HG03060 (cell line): Measurements from ENCODE around the gene HERC4.
A peak's percentile ranks its signal among the peaks of the same experiment; 100 is the strongest.
"Not testable (repeated sequence)": the region's sequence is repeated elsewhere in the genome, so short reads cannot be mapped to it uniquely, and the experiment has no call there.

Experiments used
- ATAC-seq: cut with Tn5 transposase; IDR thresholded peaks from one replicate; pipeline ENCODE4 v1.9.1; 2021; ENCODE audit warnings: low read depth, moderate number of reproducible peaks; ENCODE audit not compliant: unreplicated experiment

The HERC4 gene

GRCh38 chr10:67912331-67912946 lies 162.6 kb downstream of the HERC4 start:
- no peak for ATAC-seq

DNA sequence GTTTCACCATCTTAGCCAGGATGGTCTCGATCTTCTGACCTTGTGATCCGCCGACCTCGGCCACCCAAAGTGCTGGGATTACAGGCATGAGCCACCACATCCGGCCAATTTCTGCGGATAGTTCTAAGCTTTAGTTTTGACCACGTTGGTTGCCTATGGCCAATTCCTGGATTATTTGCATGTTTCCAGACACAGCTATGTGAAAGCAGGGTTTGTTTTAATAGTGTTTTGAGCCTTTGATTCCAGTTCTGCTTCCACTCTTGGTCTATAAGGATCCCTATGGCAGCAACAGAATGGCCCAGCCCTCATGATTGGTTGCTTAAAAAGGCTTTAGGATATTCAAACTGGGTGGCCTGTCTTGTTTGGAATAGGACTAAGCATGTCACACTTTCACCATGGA lies 171.5 kb downstream of the HERC4 start:
- no peak for ATAC-seq

- ATAC-seq = no peak
These were observed 181.4 kb downstream of the HERC4 start for GRCh38 chr10:67893637-67894036.

DNA sequence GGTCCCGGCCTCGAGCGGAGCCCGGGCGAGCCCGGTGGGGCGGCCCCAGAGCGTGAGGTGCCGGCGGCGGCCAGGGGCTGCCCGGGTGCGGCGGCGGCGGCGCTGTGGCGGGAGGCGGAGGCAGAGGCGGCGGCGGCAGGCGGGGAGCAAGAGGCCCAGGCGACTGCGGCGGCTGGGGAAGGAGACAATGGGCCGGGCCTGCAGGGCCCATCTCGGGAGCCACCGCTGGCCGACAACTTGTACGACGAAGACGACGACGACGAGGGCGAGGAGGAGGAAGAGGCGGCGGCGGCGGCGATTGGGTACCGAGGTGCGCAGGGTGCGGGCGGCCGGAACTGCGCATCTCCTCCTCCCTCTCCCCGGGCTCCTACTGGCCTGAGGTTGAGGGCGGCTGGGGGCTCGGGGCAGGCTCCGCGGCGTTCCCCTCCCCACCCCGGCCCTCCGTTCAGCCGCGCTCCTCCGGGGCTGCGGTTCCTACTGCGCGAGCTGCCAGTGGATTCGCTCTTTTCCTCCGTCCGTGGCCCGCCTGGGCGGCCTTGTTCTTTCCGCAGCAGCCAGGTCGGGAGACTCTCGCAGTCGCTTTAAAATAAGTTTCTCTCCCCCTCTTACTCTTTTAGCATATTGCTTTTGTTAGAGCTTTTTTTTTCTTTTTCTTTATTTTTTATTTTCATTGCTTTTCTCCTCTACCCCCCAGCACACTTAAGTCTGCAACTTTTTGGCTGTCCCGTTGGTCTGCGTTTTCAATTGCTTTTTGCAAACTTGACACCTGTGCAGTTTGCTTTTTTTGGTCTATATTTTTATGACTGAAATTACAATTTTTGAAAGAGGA lies 190.0 kb downstream of the HERC4 start:
- ATAC-seq = no peak

DNA sequence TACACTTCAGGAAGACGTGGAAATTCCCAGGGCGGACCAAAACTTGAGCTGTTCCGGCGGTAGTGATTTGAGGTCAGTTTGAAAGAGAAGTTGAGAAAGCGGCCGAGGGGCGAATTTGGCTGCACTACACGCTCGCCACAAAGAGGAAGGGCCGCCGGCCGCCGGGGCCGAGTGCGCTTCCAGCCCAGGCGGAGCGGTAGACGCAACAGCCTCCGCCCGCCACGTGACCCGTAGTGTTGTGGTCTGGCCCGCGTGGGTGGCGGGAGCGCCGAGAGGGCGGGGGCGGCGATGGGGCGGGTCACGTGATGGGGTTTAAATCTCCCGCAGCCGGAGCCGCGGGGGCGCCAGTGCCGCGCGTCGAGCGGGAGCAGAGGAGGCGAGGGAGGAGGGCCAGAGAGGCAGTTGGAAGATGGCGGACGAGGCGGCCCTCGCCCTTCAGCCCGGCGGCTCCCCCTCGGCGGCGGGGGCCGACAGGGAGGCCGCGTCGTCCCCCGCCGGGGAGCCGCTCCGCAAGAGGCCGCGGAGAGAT lies 190.7 kb downstream of the HERC4 start, which contains the start of gene SIRT1:
SIRT1 (plus strand) TSS at position 344 of the 529 bp plus-strand sequence; CDS start at position 410, 66 bp downstream.
- peak; percentile 80 for ATAC-seq

GRCh38 chr10:67883710-67884312 lies 191.3 kb downstream of the HERC4 start:
- no peak for ATAC-seq

DNA sequence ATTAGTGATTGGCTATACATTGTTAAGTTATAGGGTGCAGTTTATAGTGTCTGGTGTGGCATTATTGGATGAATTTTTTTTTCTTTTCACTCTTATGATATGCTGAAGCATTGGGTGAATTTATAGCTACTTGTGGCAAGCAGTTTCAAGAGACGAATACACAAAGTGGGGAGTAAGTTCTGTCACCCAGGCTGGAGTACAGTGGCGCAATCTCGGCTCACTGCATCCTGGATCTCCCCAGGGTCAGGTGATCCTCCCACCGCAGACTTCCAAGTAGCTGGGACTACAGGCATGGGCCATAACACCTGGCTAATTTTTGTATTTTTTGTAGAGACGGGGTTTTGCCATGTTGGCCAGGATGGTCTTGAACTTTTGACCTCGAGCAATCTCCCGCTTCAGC lies 196.9 kb downstream of the HERC4 start:
- ATAC-seq = no peak

DNA sequence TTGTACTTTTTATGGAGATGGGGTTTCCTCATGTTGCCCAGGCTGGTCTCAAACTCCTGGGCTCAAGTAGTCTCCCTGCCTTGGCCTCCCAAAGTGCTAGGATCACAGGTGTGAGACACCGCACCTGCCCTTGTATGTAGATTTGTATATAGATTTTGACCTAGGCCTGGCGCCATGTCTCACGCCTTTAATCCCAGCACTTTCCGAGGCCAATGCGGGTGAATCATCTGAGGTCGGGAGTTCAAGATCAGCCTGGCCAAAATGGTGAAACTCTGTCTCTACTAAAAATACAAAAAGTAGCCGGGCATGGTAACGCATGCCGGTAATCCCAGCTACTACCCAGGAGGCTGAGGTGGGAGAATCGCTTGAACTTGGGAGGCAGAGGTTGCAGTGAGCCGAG lies 197.7 kb downstream of the HERC4 start:
- not testable (repeated sequence) for ATAC-seq

DNA sequence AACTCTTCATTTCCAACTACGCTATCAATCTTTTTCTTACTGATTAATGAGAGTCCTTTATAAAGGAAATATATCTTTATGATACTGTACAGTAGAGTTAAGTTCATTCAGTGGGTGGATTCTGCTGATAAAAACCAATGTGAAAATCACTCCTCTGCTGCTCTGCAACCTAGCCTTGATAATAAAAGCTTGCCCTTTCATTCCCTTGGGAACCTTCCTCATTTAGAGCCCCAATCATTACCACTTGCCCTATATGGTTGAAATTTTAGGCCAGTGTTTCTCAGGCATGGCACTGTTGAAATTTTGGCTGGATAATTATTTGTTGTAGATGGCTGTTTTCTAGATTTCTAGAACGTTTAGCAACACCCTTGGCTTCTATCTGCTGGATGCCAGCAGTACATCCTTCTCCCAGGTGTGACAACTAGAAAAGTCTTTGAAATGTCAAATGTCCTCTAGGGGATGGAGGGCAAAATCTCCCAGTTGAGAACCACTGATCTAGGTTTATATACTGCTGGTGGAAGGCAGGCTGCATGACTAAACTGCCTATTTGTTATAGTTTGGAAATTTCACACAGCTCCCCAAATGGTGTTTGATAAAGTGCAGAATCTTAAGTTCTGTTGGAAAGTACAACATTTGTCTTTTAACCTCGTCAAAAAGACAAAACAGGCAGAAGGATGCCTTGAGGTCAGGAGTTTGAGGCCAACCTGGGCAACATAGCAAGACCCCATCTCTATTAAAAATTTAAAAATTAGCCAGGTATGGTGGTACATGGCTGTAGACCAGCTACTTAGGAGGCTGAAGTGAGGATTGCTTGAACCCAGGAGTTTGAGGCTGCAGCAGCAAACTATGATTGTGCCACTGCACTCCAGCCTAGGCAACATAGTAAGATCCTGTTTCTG lies 199.5 kb downstream of the HERC4 start:
- no peak for ATAC-seq
